SK-N-MC (cell line): ENCODE measurements around the gene OTULINL.

Source experiments
- DNase-seq: peaks from one replicate; pipeline ENCODE4 v3.0.0-alpha.2; 2011; ENCODE audit warnings: low read depth, low spot score
- H3K27ac ChIP-seq: fragments of 200-600 bp; sonication (generic); 2 replicates; pipeline ENCODE4 v1.5.1; 2016; ENCODE audit warnings: mixed run types
- H3K36me3 ChIP-seq: fragments of 200-600 bp; sonication (generic); 2 replicates; pipeline ENCODE4 v1.6.1; 2017; ENCODE audit warnings: antibody characterized with exemption, low read length, mixed read lengths; ENCODE audit not compliant: insufficient read depth
- H3K4me3 ChIP-seq: fragments of 200-600 bp; sonication (generic); 2 replicates; pipeline ENCODE4 v1.5.1; 2016
- H3K9ac ChIP-seq: fragments of 200-600 bp; sonication (generic); 2 replicates; pipeline ENCODE4 v1.8.0; 2017; ENCODE audit warnings: mixed run types, mixed read lengths; ENCODE audit not compliant: insufficient read length
- H3K9me3 ChIP-seq: fragments of 200-600 bp; sonication (generic); 2 replicates; pipeline ENCODE4 v1.6.1; 2017; ENCODE audit warnings: low read depth, mild to moderate bottlenecking, antibody characterized with exemption, low read length, moderate library complexity, mixed read lengths
- EZH2 ChIP-seq: fragments of 200-600 bp; sonication (generic); IDR thresholded peaks from one replicate; pipeline ENCODE4 v1.6.1; 2017; ENCODE audit warnings: antibody characterized with exemption
- FOXP2 ChIP-seq: optimal IDR thresholded peaks from 2 replicates; pipeline ENCODE3; 2011; ENCODE audit warnings: mild to moderate bottlenecking, moderate library complexity; ENCODE audit not compliant: insufficient read depth; ENCODE audit errors: extremely low read length, control extremely low read depth
- POLR2AphosphoS5 ChIP-seq: IDR thresholded peaks from 2 replicates; pipeline ENCODE4 v1.6.1; 2012; ENCODE audit warnings: mild to moderate bottlenecking, low read depth, low read length, borderline replicate concordance

Gene OTULINL

DNA sequence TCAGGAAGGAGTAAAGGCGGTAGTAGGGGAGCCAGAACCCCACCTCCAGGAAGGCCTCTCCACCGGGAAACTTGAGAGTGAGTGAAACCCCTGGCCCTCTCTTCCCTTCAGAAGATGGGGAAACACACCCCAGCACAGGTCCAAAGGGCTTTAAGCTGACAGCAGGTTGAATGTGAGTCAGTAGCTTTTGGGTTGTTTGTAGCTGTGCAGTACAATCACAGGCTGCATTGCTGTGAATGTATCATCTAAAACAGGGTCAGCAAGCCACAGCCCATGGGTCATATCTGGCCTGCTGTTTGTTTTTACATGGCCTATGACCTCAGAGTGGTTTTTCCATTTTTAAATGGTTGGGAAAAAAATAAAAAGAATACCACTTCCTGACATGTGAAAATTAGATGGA lies 10.0 kb downstream of the OTULINL start:
- TF ChIP-seq POLR2AphosphoS5 (no peak), FOXP2 (no peak), EZH2 (no peak)
- Histone ChIP-seq H3K9ac (no peak overlapping the region), H3K9me3 (no peaks in the 10 kb centered on the region), H3K36me3 (no peaks in the 10 kb centered on the region), H3K4me3 (no peak overlapping the region), H3K27ac (no peak overlapping the region)
- no peak for DNase-seq

DNA sequence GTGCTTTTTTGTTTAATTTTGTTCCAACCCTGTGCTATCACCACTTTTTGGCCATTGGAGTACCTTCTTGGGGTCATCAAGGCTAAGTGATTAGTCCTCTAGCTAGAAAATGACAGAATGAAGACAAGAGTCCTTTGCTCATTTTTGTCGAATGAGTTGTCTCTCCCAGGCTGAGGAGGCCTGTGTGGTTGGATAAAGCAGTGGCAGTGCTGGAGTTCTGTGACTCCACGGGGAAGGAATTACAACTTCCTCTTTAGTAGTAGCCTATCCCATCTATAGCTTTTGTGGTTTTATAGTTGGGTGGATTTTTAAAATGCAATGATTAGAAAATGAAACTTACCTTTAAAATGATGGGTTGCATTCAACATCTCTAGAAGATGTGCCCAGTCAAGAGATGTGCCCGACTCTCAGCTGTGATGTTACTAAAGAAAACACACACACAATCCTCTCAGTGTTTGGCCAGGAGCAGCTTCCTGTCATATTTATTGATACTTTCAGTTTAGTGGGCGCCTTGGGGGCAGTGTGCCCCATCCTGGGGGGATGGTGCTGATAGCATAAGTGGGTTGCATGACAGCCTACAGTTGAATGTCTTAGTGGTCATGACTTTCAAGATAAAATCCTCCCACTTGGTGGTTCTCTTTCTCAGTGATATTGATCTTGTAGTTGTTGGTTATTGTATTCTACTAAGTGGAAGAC lies 11.9 kb downstream of the OTULINL start:
- DNase-seq = no peak
- Histone ChIP-seq H3K36me3 (no peaks in the 10 kb centered on the region), H3K4me3 (no peak overlapping the region), H3K27ac (no peak overlapping the region), H3K9me3 (no peaks in the 10 kb centered on the region), H3K9ac (no peak overlapping the region)
- TF ChIP-seq EZH2 (no peak), FOXP2 (no peak), POLR2AphosphoS5 (no peak)

DNA sequence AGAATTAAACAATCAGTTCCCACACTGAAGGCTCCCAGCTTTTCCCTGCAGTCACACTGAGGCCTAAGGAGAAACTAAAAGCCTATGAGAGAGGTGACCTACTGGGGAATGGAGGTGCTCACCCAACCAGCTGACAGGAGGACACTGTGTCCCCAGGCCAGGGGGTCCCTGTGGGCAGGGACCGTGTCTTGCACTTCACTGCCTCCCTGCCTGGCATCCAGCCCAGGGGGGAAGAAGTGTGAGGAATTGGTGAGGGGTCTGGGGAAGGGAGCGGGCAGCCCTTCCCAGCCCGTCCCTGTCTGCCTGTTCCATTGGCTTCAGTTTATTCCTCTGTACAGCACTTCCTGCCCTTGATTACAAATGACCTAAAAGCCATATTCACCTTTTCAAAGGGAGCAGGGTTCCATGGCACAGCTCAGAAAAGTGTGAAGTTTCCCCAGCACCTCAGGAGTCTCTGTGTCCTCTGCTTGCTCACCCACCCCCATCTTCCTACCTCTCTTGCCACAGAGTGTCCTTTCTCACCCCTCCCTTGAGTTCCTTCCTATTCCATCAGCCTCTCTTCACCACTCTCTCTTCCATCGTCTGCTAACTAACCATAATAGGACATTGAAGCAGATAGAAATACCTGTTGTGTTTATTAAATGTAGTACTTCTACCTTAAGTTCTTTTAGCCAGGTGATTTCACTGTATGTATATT lies 12.9 kb downstream of the OTULINL start:
- no peak overlapping the region for H3K27ac ChIP-seq

GRCh38 chr5:14595189-14595588 lies 13.6 kb downstream of the OTULINL start:
- no peak for TF ChIP-seq POLR2AphosphoS5
- no peak for TF ChIP-seq FOXP2
- no peak for TF ChIP-seq EZH2
- no peak overlapping the region for H3K4me3 ChIP-seq
- no peaks in the 10 kb centered on the region for H3K36me3 ChIP-seq
- H3K9me3 ChIP-seq = no peaks in the 10 kb centered on the region
- DNase-seq = no peak
- no peak overlapping the region for H3K27ac ChIP-seq
- no peak overlapping the region for H3K9ac ChIP-seq

More for the DNA sequence above, 12.9 kb downstream of the OTULINL start:
- no peak for TF ChIP-seq POLR2AphosphoS5
- TF ChIP-seq FOXP2 = no peak
- no peak for TF ChIP-seq EZH2
- Histone ChIP-seq H3K9me3 (no peaks in the 10 kb centered on the region), H3K9ac (no peak overlapping the region), H3K36me3 (no peaks in the 10 kb centered on the region), H3K4me3 (no peak overlapping the region)
- DNase-seq = no peak

- Histone ChIP-seq H3K9me3 (no peaks in the 10 kb centered on the region), H3K4me3 (no peak overlapping the region), H3K27ac (no peak overlapping the region), H3K36me3 (no peaks in the 10 kb centered on the region), H3K9ac (no peak overlapping the region)
- no peak for DNase-seq
- TF ChIP-seq FOXP2 = no peak
- no peak for TF ChIP-seq POLR2AphosphoS5
- TF ChIP-seq EZH2 = no peak
Observed at GRCh38 chr5:14595891-14596290, 14.3 kb downstream of the OTULINL start.

- Histone ChIP-seq H3K9me3 (no peaks in the 10 kb centered on the region), H3K9ac (no peak overlapping the region), H3K36me3 (no peaks in the 10 kb centered on the region), H3K27ac (no peak overlapping the region), H3K4me3 (no peak overlapping the region)
- no peak for TF ChIP-seq POLR2AphosphoS5
- no peak for TF ChIP-seq FOXP2
- TF ChIP-seq EZH2 = no peak
- no peak for DNase-seq
Observed at GRCh38 chr5:14597080-14597479, 15.5 kb downstream of the OTULINL start.

GRCh38 chr5:14598225-14598624 lies 16.6 kb downstream of the OTULINL start:
- Histone ChIP-seq H3K36me3 (no peaks in the 10 kb centered on the region), H3K4me3 (no peak overlapping the region), H3K9me3 (no peaks in the 10 kb centered on the region), H3K27ac (no peak overlapping the region), H3K9ac (no peak overlapping the region)
- no peak for DNase-seq
- TF ChIP-seq EZH2 = no peak
- TF ChIP-seq FOXP2 = no peak
- TF ChIP-seq POLR2AphosphoS5 = no peak

DNA sequence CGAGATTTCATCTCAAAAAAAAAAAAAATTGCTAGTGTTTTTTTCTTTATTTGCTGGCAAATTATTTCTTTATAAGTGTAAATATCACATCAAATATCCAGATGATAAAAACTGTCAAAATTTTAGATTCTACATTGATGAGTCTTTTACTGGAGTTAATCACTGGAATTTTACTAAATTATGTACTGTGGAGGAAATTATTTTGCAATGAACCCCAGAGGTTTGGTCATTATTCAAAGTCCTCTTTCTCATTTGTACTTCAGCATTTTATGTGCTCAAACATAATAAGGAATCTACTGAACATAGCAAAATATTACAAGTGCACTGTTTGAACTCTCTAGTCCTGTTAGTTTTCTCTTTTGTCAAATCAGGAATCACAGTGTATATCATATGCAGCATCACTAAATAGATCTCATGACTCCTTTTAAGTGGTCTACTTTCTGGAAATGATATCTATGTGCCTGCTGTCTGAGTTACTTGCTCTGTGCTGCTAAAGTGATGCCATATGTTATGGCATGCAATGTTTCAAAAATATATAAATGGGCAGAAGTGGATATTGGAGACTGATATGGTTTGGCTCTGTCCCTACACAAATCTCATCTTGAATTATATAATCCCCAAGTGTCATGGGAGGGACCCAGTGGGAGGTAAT lies 18.0 kb downstream of the OTULINL start:
- no peak for TF ChIP-seq POLR2AphosphoS5
- no peak for TF ChIP-seq FOXP2
- TF ChIP-seq EZH2 = no peak
- DNase-seq = no peak
- Histone ChIP-seq H3K9me3 (no peaks in the 10 kb centered on the region), H3K36me3 (no peaks in the 10 kb centered on the region), H3K27ac (no peak overlapping the region), H3K9ac (no peak overlapping the region), H3K4me3 (no peak overlapping the region)
